ENCODE measurements around the gene PLCL1. TPM values are rescaled to one million over a fixed set of nuclear protein-coding genes. Genes with fewer than 3 reads are reported as not detected.

Gene PLCL1
- total RNA-seq, 1 experiment from 2014 or later = 0.07 TPM

- H3K4me3 ChIP-seq (replicated peaks in 1 of 2; ENCODE audit: low read depth in 1 of 2, low read length in 2 of 2) = no peak overlapping the region
- TF ChIP-seq CEBPB (IDR thresholded peaks at IDR 0.05; ENCODE audit: low read depth) (no peak), EGR1 (IDR thresholded peaks at IDR 0.05; ENCODE audit: low read depth) (no peak), SP1 (IDR thresholded peaks at IDR 0.05; ENCODE audit: low read depth) (no peak), REST (IDR thresholded peaks at IDR 0.05; ENCODE audit: low read depth) (no peak), JUND (IDR thresholded peaks at IDR 0.05) (no peak), SRF (IDR thresholded peaks at IDR 0.05; ENCODE audit: low read depth) (no peak), FOSL1 (IDR thresholded peaks at IDR 0.05; ENCODE audit: low read depth) (no peak), CTCF (IDR thresholded peaks at IDR 0.05 in 2 of 3, conservative IDR thresholded peaks at IDR 0.05 in 1 of 3; ENCODE audit: borderline replicate concordance in 1 of 3, insufficient read depth in 1 of 3, low read depth in 2 of 3, low read length in 2 of 3) (no peak), ZFX (IDR thresholded peaks at IDR 0.05) (no peak), MAX (IDR thresholded peaks at IDR 0.05) (no peak), CBX3 (IDR thresholded peaks at IDR 0.05; ENCODE audit: low read depth) (no peak), SIN3A (IDR thresholded peaks at IDR 0.05; ENCODE audit: low read depth) (no peak), ELF1 (IDR thresholded peaks at IDR 0.05; ENCODE audit: borderline replicate concordance, low read depth) (no peak), RAD21 (IDR thresholded peaks at IDR 0.05; ENCODE audit: low read depth) (no peak), YY1 (IDR thresholded peaks at IDR 0.05; ENCODE audit: extremely low read depth, insufficient replicate concordance, low read depth, low read length) (no peak)
- RAD21 ChIA-PET (ENCODE audit: low non-redundant PET in 1 of 2, low total read pairs in 2 of 2, uncharacterized antibody in 2 of 2, unreplicated experiment in 2 of 2) = no interaction called here
- no TSS peak for BruUV-seq (replicated peaks)
- H3K9me2 ChIP-seq (ENCODE audit: insufficient read depth) = no peaks in the 10 kb centered on the region
- H3K79me2 ChIP-seq (ENCODE audit: insufficient read depth, low read length) = no peaks in the 10 kb centered on the region
- no peak overlapping the region for H3K27ac ChIP-seq (ENCODE audit: low read depth, low read length)
- DNase-seq (ENCODE audit: low read depth, low spot score) (no peak), ATAC-seq (no peak)
- H3K4me1 ChIP-seq (ENCODE audit: control insufficient read depth in 1 of 2, insufficient read depth in 2 of 2, low read length in 2 of 2) = no peaks in the 10 kb centered on the region
- H3K27me3 ChIP-seq (ENCODE audit: insufficient read depth, low read length) = peaks cover 29% of the 10 kb centered on the region
- H3K9me3 ChIP-seq (ENCODE audit: control insufficient read depth in 1 of 2, insufficient read depth in 1 of 2, low read depth in 1 of 2, low read length in 2 of 2) = no peaks in the 10 kb centered on the region
- H3K36me3 ChIP-seq (ENCODE audit: control insufficient read depth in 1 of 2, insufficient read depth in 2 of 2, low read length in 2 of 2) = no peaks in the 10 kb centered on the region
- no peak overlapping the region for H3K4me2 ChIP-seq (ENCODE audit: low read length)
- POLR2A ChIA-PET = no interaction called here
- no peak overlapping the region for H3K9ac ChIP-seq (ENCODE audit: low read length)
- intact Hi-C loops (cut with micrococcal nuclease) = no loop called here
- CTCF ChIA-PET = no interaction called here
- no peak overlapping the region for H2AFZ ChIP-seq (ENCODE audit: low read depth, low read length, poor library complexity, severe bottlenecking)
- no peaks in the 10 kb centered on the region for H4K20me1 ChIP-seq (ENCODE audit: insufficient read depth)
These were observed 231.9 kb downstream of the PLCL1 start for GRCh38 chr2:198036029-198036879.

All from HCT116 (cell line).